Measurements from ENCODE around the gene SHISA6.

- TF ChIP-seq PATZ1 (CRISPR knock-in tag; IDR thresholded peaks at IDR 0.05; ENCODE audit: borderline replicate concordance) (no peak), ZNF70 (CRISPR knock-in tag; IDR thresholded peaks at IDR 0.05) (no peak), CSRNP3 (CRISPR knock-in tag; IDR thresholded peaks at IDR 0.05) (no peak), TOX (CRISPR knock-in tag; IDR thresholded peaks at IDR 0.05; ENCODE audit: borderline replicate concordance) (no peak), ARNTL (CRISPR knock-in tag; IDR thresholded peaks at IDR 0.05; ENCODE audit: borderline replicate concordance, low read depth) (no peak), PPARA (CRISPR knock-in tag; IDR thresholded peaks at IDR 0.05; ENCODE audit: borderline replicate concordance) (no peak), ZFP3 (CRISPR knock-in tag; IDR thresholded peaks at IDR 0.05) (no peak), CSDC2 (CRISPR knock-in tag; IDR thresholded peaks at IDR 0.05) (no peak), BACH2 (CRISPR knock-in tag; IDR thresholded peaks at IDR 0.05; ENCODE audit: borderline replicate concordance) (no peak), TSHZ2 (CRISPR knock-in tag; IDR thresholded peaks at IDR 0.05) (no peak), ZFP30 (CRISPR knock-in tag; IDR thresholded peaks at IDR 0.05) (no peak), ZNF565 (CRISPR knock-in tag; conservative IDR thresholded peaks at IDR 0.05; ENCODE audit: low read depth) (no peak), RARB (CRISPR knock-in tag; IDR thresholded peaks at IDR 0.05) (no peak), ISL1 (CRISPR knock-in tag; IDR thresholded peaks at IDR 0.05) (no peak)
Observed at GRCh38 chr17:11302401-11303186, 61.6 kb downstream of the SHISA6 start.

All from SK-N-SH treated with all-trans-retinoic acid at 6 μM for 48 hours (cell line).